Kidney epithelial cell (primary cell): ENCODE results near the gene ZNRF2. TPM values are rescaled to one million over a fixed set of nuclear protein-coding genes. Genes with fewer than 3 reads are reported as not detected.

ENCODE experiments used
- DNase-seq: peaks from one replicate; pipeline ENCODE4 v3.0.0-alpha.2; 2010; ENCODE audit warnings: low read depth
- H3K27me3 ChIP-seq: 2 replicates; pipeline ENCODE4 v1.6.0; 2011; ENCODE audit warnings: low read length; ENCODE audit not compliant: control insufficient read depth, insufficient read depth
- H3K36me3 ChIP-seq: 2 replicates; pipeline ENCODE4 v1.5.1; 2011; ENCODE audit warnings: low read length; ENCODE audit not compliant: control insufficient read depth, insufficient read depth
- H3K4me3 ChIP-seq: 2 replicates; pipeline ENCODE4 v1.5.1; 2011; ENCODE audit warnings: low read depth, mild to moderate bottlenecking, control low read depth, low read length
- CTCF ChIP-seq: IDR thresholded peaks from 2 replicates; pipeline ENCODE4 v1.5.1; 2011; ENCODE audit warnings: mild to moderate bottlenecking, moderate library complexity, low read length, control low read depth, inconsistent platforms; ENCODE audit not compliant: insufficient read depth, poor library complexity, severe bottlenecking
- total RNA-seq: library from RNA; depleted of rRNA; stranded (reverse); fragments of >200 nt; gene quantifications from 2 replicates; pipeline ENCODE4 v1.2.3, GENCODE V29; 2015

Gene ZNRF2
- total RNA-seq, 1 donor from 2014 or later = 11.2 TPM

- Histone ChIP-seq H3K4me3 (no peak overlapping the region), H3K36me3 (no peaks in the 10 kb centered on the region), H3K27me3 (no peaks in the 10 kb centered on the region)
- no peak for TF ChIP-seq CTCF
- no peak for DNase-seq
Measured at GRCh38 chr7:30309302-30309701, 24.9 kb downstream of the ZNRF2 start.

GRCh38 chr7:30309842-30310435 lies 25.5 kb downstream of the ZNRF2 start:
- H3K27me3 ChIP-seq = no peaks in the 10 kb centered on the region
- H3K4me3 ChIP-seq = no peak overlapping the region
- DNase-seq = no peak
- no peak for TF ChIP-seq CTCF
- no peaks in the 10 kb centered on the region for H3K36me3 ChIP-seq

GRCh38 chr7:30310674-30311362 lies 26.4 kb downstream of the ZNRF2 start:
- Histone ChIP-seq H3K36me3 (no peaks in the 10 kb centered on the region), H3K4me3 (no peak overlapping the region), H3K27me3 (no peaks in the 10 kb centered on the region)
- no peak for DNase-seq
- TF ChIP-seq CTCF = no peak

- no peak for DNase-seq
- no peak overlapping the region for H3K4me3 ChIP-seq
- TF ChIP-seq CTCF = no peak
- no peaks in the 10 kb centered on the region for H3K36me3 ChIP-seq
- no peaks in the 10 kb centered on the region for H3K27me3 ChIP-seq
Measured at GRCh38 chr7:30312178-30312577, 27.8 kb downstream of the ZNRF2 start.

- no peak for TF ChIP-seq CTCF
- Histone ChIP-seq H3K27me3 (no peaks in the 10 kb centered on the region), H3K36me3 (no peaks in the 10 kb centered on the region), H3K4me3 (no peak overlapping the region)
- DNase-seq = no peak
Measured at GRCh38 chr7:30313348-30313747, 29.0 kb downstream of the ZNRF2 start.

GRCh38 chr7:30313793-30314192 lies 29.4 kb downstream of the ZNRF2 start:
- H3K4me3 ChIP-seq = no peak overlapping the region
- H3K27me3 ChIP-seq = no peaks in the 10 kb centered on the region
- H3K36me3 ChIP-seq = no peaks in the 10 kb centered on the region
- no peak for TF ChIP-seq CTCF
- DNase-seq = no peak
